Right ventricle myocardium superior (tissue), 1 donor: ENCODE results near the gene MYEF2. TPM values are rescaled to one million over a fixed set of nuclear protein-coding genes. Genes with fewer than 3 reads are reported as not detected.

Experiments used
- ATAC-seq: fragments of 200-7000 bp; cut with Tn5 transposase; one replicate; pipeline ENCODE4 v1.9.1; 2020; ENCODE audit warnings: mild to moderate bottlenecking; ENCODE audit not compliant: poor library complexity
- DNase-seq: peaks from one replicate; pipeline ENCODE4 v3.0.0-alpha.2; 2020
- intact Hi-C: fragments of 100-400 bp; cut with DNase I; formaldehyde crosslinking; loops from one replicate; pipeline ENCODE4 v1.11.2; 2022
- total RNA-seq: library from RNA; stranded (reverse); fragmentation: NEBNext Ultra II Directional; extraction: Animal tissue kit (Norgen Biotek cat#: 25700); gene quantifications from one replicate; pipeline ENCODE4 v1.2.1, GENCODE V29; 2021
- donor health status: DM: no; HTN: yes; CAD: no; lungs with severe emphysema.

Gene MYEF2
- total RNA-seq, 1 donor from 2014 or later = 7.1 TPM

DNA sequence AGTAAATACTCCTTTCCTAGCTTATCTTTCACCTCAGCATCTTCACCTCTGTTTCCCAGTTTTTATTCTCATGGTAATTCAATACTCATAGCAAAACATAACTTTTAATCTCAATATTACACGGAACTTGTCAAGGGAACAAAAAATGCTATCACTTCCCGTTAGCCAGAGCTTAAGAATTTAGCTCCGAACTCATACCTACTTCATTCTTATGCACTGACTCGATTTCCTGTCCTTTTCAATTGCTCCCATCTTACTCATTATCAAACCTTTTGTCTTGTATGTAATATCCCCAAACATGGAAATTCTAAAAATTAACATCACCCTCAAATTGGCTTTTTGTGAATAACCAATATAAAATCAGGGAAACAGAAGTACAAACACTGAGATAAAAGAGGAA is 28.2 kb downstream of the MYEF2 start:
- ATAC-seq (no peak), DNase-seq (no peak)
- intact Hi-C loops = no loop called here

DNA sequence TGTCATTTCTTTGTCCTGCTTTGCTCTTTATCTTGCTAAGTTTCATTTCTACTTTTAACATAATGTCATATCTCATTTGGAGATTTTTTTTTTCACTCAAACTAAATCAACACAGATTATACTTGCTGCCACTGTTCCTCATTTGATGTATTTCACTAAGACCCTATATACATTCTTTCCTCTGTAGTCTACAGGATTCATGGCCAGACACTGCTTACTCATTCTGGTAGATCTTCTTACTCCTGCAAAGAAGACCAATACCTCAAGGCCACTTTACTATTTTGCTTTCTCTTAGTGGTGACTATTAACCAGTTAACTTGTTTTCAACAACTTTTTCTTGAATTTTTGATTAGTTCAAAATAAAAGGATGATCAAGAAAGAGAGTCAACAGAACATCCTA is 30.7 kb downstream of the MYEF2 start:
- DNase-seq = no peak
- ATAC-seq = no peak
- intact Hi-C loops = no loop called here

- no peak for ATAC-seq
- intact Hi-C loops = no loop called here
Observed at GRCh38 chr15:48145923-48146322, 32.2 kb downstream of the MYEF2 start.

DNA sequence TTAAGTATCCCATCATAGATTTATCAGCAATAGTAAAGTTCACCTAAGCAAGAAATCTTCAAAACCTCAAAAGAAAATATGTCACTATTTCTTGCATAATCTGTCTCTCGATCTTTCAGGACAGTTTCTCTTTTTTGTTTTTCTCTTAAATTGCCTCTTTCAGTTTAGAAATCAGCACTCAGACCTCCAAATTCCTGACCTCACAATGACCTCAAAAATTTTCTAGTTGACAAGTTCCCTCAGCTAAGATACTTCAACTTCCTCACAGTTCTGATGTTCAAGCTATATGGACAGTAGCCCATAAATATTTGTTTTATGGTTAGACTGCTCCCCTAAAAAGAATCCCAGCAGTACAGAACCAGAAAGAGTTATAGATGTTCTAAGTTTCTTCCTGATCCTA is 33.2 kb downstream of the MYEF2 start:
- DNase-seq = no peak
- intact Hi-C loops = no loop called here
- no peak for ATAC-seq

More at GRCh38 chr15:48145923-48146322, 32.2 kb downstream of the MYEF2 start:
- no peak for DNase-seq

- intact Hi-C loops = no loop called here
- DNase-seq (no peak), ATAC-seq (peak; percentile 79)
Observed at GRCh38 chr15:48143856-48144255, 34.2 kb downstream of the MYEF2 start.

DNA sequence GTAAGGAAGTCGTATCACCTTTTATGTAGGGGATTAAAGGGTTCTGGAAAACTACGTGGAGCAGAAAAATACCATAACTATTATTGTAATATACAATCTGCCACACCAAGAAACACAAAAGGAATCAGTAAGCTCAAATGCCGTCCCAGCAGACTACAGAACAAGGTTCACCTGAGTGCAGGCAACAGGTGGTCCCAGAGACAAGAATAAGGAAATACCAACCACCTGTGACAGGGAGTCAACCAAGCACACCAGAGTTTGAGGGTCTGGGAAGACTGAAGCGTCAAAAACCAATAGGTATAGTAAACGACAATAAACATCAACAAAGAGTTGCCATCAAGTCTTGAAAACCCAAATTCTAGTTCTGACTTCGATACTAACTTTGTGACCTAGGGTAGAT is 45.2 kb downstream of the MYEF2 start:
- intact Hi-C loops = no loop called here
- DNase-seq (no peak), ATAC-seq (no peak)

GRCh38 chr15:48131324-48131723 is 46.8 kb downstream of the MYEF2 start:
- intact Hi-C loops = no loop called here
- ATAC-seq = no peak

GRCh38 chr15:48126667-48127355 is 51.3 kb downstream of the MYEF2 start:
- DNase-seq (no peak), ATAC-seq (no peak)
- intact Hi-C loops = no loop called here

More at GRCh38 chr15:48131324-48131723, 46.8 kb downstream of the MYEF2 start:
- DNase-seq = no peak

- intact Hi-C loops = no loop called here
- ATAC-seq = no peak
- DNase-seq = no peak
Observed at GRCh38 chr15:48121849-48122248, 56.2 kb downstream of the MYEF2 start.

GRCh38 chr15:48120745-48121144 is 57.4 kb downstream of the MYEF2 start, which contains the start of gene SLC24A5:
Gene SLC24A5, plus strand, starts transcription at chr15:48120990. Its CDS starts 55 bp downstream, at chr15:48121045.
- intact Hi-C loops = no loop called here
- DNase-seq (no peak), ATAC-seq (no peak)

DNA sequence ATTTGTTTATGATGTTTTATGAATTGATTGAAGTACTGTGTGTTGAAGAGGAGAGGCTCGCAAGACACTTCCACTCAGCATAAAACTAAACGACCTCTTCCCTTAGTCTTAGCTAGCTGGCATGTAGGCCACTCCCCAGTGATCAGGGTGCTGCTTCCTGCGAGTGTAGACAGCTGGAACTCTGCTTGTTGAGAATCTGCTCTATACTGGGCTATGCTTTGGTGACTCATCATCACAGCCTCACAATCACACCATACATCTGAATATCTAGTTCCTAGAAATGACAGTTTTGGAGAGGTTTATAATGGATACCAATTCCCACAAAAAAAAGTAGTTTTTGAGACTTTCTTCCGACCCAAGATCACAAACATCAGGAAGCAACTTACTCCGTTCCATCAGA is 58.8 kb downstream of the MYEF2 start:
- no peak for DNase-seq
- intact Hi-C loops = no loop called here
- ATAC-seq = no peak

DNA sequence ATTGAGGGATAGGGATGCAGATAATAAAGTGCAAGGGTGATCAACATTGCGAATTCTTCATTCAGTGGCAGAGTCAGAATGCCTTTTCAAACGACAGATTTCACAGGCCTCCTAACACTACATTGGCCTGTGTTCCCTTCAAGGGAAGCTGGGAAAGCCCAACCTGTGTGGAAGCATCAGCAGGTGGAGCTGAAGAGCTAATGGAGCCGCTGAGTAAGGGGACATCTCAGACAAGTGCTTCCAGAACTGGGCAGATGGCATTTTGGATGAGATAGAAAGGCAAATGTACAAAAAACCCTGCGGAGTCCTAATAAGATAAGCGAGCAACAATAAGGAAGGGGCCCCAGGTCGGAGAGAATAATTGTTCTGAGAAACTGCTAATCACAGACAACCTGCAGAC is 65.9 kb downstream of the MYEF2 start:
- peak; percentile 46 for ATAC-seq
- intact Hi-C loops = no loop called here
- DNase-seq = no peak

- no peak for ATAC-seq
- intact Hi-C loops = no loop called here
- DNase-seq = no peak
Observed at GRCh38 chr15:48109856-48110531, 68.1 kb downstream of the MYEF2 start.

GRCh38 chr15:48109212-48109611 is 68.9 kb downstream of the MYEF2 start:
- ATAC-seq (no peak), DNase-seq (no peak)
- intact Hi-C loops = no loop called here

DNA sequence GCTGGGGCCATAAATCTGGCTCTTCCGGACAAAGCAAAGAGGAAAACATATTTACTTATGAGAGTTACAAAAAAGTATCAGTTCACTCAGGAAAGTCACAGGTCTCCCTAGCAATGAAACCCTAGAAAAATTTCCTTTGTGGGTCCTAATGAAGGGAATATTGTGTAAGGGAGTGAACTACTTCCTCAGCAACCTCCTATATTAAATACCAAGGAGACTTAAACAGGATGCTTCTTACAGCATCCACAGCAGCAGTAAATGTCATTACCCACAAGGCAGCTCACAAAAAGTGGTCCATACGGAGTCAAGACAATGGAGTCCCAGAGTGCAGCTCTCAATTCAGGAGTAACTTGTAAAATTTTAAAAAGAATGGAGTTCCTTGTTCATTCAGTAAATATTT is 72.2 kb downstream of the MYEF2 start:
- ATAC-seq (no peak), DNase-seq (no peak)
- intact Hi-C loops = no loop called here

DNA sequence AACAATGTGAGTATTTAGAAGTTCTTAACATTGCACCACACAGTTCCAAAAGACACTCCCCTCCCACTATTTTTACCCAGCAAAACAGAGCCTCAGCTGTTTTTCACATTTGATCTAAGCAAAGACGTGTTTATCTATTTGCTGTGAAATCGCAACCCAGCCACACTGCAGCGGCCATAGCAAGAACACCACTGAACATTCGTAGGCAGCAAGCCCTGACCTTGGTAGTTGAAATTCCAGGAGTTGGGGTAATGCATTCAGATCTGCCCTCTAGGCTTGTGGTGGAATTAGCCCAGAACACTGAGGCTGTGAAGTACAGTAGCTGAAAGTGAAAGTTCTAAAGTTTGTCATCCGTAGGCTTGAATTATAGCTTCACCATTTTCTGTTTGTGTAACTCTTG is 74.4 kb downstream of the MYEF2 start:
- intact Hi-C loops = no loop called here
- ATAC-seq (no peak), DNase-seq (no peak)

- ATAC-seq = no peak
- intact Hi-C loops = no loop called here
- DNase-seq = no peak
Observed at GRCh38 chr15:48102167-48102566, 75.9 kb downstream of the MYEF2 start.

DNA sequence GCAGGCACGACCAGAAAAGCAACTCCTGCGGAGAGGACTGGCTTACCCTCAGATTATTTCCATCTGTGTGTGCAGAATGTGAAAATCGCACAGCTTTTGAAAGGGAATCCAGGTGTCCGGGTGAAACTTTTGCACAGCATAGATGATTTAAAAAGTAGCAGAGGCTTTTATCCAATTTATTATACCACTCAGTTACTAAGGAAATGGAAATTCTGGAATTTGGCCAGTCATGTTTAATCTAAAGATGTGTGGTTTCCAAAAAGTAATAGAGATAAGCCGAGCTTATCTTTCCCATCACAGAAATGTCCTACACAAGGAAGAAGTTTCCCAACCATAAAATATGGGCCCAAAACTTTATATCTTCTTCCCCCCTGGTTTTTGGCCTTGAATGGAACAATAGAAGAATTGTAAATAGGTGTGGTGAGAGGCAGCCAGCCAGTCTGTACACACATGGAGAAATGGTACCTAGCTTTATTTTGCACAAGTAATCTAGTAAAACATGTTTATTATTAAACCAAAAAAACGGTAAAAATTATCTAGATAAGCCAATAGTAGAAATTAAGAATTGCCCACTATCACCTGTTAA is 76.6 kb downstream of the MYEF2 start:
- intact Hi-C loops = no loop called here
- no peak for ATAC-seq

GRCh38 chr15:48097264-48097663 is 80.8 kb downstream of the MYEF2 start:
- ATAC-seq (no peak), DNase-seq (no peak)
- intact Hi-C loops = no loop called here

More for the DNA sequence above, 76.6 kb downstream of the MYEF2 start:
- no peak for DNase-seq

- ATAC-seq = no peak
- intact Hi-C loops = no loop called here
Observed at GRCh38 chr15:48096813-48097212, 81.3 kb downstream of the MYEF2 start.

More at GRCh38 chr15:48096813-48097212, 81.3 kb downstream of the MYEF2 start:
- DNase-seq = no peak
